ENCODE data around the gene UST. TPM values are rescaled to one million over a fixed set of nuclear protein-coding genes. Genes with fewer than 3 reads are reported as not detected.
A peak's percentile ranks its signal among the peaks of the same experiment; 100 is the strongest.

Gene UST
- total RNA-seq, 4 donors from 2014 or later: 2.9 to 12.0 (median 5.7) TPM

DNA sequence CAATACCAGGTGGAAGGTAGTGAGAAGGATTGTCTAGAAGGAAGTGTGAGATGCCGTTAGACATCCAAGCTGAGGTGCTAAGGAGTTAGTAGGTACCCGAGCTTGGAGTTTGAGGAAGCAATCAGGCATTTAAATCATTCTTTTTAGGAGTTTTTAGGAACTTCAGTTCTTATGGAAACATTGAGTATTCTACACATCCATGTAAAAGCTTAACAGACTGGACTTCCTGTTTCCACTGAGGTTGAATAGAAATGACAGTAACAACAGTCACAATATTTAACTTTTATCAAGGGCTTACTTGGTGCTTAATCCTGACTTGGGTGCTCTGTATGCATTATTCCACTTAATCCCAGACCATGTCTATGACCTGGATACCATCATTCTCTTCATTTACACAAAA, 136.4 kb downstream of the UST start:
- TF ChIP-seq POLR2A (IDR thresholded peaks at IDR 0.05): no peak
- TF ChIP-seq, protein P1, sequence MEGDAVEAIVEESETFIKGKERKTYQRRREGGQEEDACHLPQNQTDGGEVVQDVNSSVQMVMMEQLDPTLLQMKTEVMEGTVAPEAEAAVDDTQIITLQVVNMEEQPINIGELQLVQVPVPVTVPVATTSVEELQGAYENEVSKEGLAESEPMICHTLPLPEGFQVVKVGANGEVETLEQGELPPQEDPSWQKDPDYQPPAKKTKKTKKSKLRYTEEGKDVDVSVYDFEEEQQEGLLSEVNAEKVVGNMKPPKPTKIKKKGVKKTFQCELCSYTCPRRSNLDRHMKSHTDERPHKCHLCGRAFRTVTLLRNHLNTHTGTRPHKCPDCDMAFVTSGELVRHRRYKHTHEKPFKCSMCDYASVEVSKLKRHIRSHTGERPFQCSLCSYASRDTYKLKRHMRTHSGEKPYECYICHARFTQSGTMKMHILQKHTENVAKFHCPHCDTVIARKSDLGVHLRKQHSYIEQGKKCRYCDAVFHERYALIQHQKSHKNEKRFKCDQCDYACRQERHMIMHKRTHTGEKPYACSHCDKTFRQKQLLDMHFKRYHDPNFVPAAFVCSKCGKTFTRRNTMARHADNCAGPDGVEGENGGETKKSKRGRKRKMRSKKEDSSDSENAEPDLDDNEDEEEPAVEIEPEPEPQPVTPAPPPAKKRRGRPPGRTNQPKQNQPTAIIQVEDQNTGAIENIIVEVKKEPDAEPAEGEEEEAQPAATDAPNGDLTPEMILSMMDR (IDR thresholded peaks at IDR 0.05): no peak
- H3K4me3 ChIP-seq: no peak overlapping the region
- no peak overlapping the region for H3K27ac ChIP-seq
- H3K36me3 ChIP-seq: no peaks in the 10 kb centered on the region
- no peaks in the 10 kb centered on the region for H3K27me3 ChIP-seq
- intact Hi-C loops (cut with DNase I): no loop called here
- no peaks in the 10 kb centered on the region for H3K9me3 ChIP-seq
- DNase-seq: no peak
- peaks cover 0 to 52% (median 7%) of the 10 kb centered on the region in 3 donors for H3K4me1 ChIP-seq
- 75 to 89% methylated on average over 2 of the region's 2 CpGs for WGBS, 2 donors

DNA sequence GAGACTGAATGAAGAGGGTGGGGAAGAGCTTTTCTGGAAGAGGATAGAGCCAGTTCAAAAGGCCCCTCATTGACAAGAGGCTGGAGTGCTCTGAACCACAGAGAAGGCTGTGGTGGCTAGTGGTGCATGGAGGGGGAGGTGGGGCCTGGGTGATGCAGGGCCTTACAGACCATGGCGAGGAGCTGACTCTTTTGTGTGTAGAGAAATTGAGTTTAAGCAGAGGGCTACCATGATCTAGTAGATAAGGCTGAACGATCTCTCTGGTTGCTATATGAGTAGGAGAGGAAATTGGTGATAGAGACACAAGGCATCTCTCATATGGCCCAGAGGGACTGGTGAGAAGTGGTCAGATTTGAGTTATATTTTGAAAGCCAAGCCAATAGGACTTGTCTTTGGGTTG, 137.6 kb downstream of the UST start:
- no peak for DNase-seq
- intact Hi-C loops (cut with DNase I): no loop called here
- TF ChIP-seq, protein P1 (IDR thresholded peaks at IDR 0.05): no peak
- no peak for TF ChIP-seq POLR2A (IDR thresholded peaks at IDR 0.05)
- no peaks in the 10 kb centered on the region for H3K36me3 ChIP-seq
- peaks cover 0 to 61% (median 7%) of the 10 kb centered on the region in 3 donors for H3K4me1 ChIP-seq
- H3K27ac ChIP-seq: no peak overlapping the region
- WGBS, 2 donors: 63 to 85% methylated on average over 2 of the region's 2 CpGs
- H3K4me3 ChIP-seq: no peak overlapping the region
- no peaks in the 10 kb centered on the region for H3K9me3 ChIP-seq
- no peaks in the 10 kb centered on the region for H3K27me3 ChIP-seq

DNA sequence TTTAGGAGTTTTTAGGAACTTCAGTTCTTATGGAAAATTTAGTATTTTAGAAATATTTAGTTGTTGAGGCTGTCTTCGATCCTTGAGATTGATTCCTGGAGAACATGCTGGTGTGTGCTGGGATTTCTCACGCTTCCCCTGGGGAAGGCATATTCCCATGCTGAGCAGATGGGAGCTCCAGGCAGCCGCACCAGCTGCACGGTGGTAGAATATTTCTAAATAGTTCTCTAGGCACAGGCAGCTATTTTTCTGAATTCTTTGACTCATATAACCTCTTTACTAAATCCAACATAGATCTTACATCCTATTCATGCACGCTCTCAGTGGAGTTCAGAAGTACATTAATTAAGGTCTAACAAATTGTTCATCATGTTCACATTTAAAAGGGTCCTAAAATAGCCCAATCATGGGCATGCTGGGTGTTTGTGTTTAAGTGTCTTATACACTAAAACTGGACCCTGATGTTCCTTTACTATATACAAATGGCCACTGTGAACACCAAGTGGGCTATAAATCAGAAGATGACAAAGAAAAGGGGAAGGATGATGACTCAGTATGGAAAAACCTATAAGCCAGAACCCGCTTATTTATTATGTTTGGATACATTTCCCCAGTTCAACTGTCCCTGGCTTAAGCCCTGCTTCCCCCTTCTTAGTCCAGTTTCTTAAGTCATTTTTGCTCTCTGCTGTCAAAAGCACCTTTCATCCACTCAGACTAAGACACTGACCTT, 138.5 kb downstream of the UST start:
- TF ChIP-seq, protein P1 (IDR thresholded peaks at IDR 0.05): no peak
- no peak for TF ChIP-seq POLR2A (IDR thresholded peaks at IDR 0.05)
- no peaks in the 10 kb centered on the region for H3K9me3 ChIP-seq
- no peaks in the 10 kb centered on the region for H3K27me3 ChIP-seq
- H3K27ac ChIP-seq: peak overlapping the region in 3 of 4 donors; percentile 15 to 76 (median 63)
- DNase-seq: no peak
- H3K4me1 ChIP-seq: peaks cover 0 to 53% (median 7%) of the 10 kb centered on the region in 3 donors
- no peak overlapping the region for H3K4me3 ChIP-seq
- intact Hi-C loops (cut with DNase I): no loop called here
- 77 to 79% methylated on average over 6 of the region's 6 CpGs for WGBS, 2 donors
- H3K36me3 ChIP-seq: no peaks in the 10 kb centered on the region

DNA sequence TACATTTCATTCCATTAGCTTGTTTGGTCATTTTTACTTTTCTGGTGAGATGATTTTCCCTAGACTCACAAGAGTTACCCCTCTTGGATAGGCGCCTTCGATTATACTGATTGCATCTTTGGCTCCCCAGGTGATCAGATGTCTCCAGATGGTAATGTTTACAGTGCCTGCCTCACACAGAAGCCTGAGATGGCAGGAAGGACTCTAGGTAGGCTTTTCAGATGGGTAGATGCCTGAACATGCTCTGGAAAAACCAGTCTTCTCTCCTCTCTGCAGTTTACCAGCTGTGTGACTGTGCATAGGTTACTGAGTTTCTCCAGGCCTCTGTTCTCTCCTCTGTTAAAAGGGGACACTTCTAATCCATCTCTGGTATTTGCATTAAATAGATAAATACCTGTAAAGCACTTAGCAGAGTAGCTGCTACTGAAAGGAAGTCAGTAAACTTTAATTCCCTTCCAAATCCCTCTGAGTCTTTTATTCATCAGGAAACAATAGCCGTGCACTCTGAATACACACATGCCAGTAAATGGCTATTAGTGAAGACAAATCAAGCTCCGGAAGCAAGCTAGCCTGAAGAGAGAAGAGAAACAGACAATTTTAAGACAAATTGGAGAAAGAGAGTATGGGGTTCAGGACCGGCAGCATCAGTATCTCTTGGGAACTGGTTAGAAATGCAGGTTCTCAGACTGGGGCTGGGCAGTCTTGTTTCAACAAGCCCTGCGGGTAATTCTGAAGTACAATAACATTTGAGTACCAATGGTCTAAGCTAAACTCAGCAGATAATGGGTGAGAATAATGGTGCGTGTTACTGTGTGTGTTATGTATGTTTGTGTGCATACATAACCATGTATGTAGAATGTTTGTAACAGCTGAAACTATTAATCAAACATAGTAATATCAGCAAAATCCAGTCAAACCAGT, 139.4 kb downstream of the UST start:
- no peak for TF ChIP-seq POLR2A (IDR thresholded peaks at IDR 0.05)
- TF ChIP-seq, protein P1 (IDR thresholded peaks at IDR 0.05): no peak
- intact Hi-C loops (cut with DNase I): no loop called here
- Histone ChIP-seq H3K4me1 (peaks cover 0 to 51% (median 7%) of the 10 kb centered on the region in 3 donors), H3K27me3 (no peaks in the 10 kb centered on the region), H3K36me3 (no peaks in the 10 kb centered on the region), H3K4me3 (no peak overlapping the region), H3K9me3 (no peaks in the 10 kb centered on the region), H3K27ac (peak overlapping the region; percentile 43 to 76 (median 55))
- WGBS, 2 donors: 35 to 42% methylated on average over 7 of the region's 7 CpGs
- DNase-seq: no peak

DNA sequence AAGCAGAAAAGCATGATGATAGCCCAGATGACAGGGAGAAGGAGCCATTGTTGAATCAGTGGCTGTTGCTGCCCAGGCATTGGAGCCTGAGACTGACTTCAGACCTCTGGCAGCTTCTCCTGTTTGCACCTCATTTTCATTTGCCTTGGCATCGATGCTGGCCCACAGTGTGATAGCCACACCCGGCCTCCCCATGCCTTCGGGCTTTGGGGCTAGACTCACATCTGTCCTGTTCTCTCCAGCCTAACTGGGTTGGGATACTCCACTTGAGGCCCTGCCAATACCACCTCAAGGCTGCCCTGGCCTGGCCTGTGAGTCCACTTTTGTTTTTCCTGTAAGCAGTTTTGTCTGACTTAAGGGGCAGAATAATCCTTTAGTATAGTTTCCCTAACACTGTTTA, 140.4 kb downstream of the UST start:
- no peak for DNase-seq
- intact Hi-C loops (cut with DNase I): no loop called here
- Histone ChIP-seq H3K36me3 (no peaks in the 10 kb centered on the region), H3K4me1 (peaks cover 0 to 51% (median 7%) of the 10 kb centered on the region in 3 donors), H3K27ac (peak overlapping the region; percentile 40 to 76 (median 55)), H3K27me3 (no peaks in the 10 kb centered on the region), H3K4me3 (no peak overlapping the region), H3K9me3 (no peaks in the 10 kb centered on the region)
- no peak for TF ChIP-seq POLR2A (IDR thresholded peaks at IDR 0.05)
- TF ChIP-seq, protein P1 (IDR thresholded peaks at IDR 0.05): no peak
- 49 to 55% methylated on average over 3 of the region's 3 CpGs for WGBS, 2 donors

All from esophagus squamous epithelium (tissue), 5 donors.